Measurements from ENCODE around the gene LUZP4. TPM values are rescaled to one million over a fixed set of nuclear protein-coding genes. Genes with fewer than 3 reads are reported as not detected.
"Not testable (repeated sequence)": the region's sequence is repeated elsewhere in the genome, so short reads cannot be mapped to it uniquely, and the experiment has no call there.

Gene LUZP4
- total and polyA plus RNA-seq, 2 of the 8 experiments (the other 6 are each of a cell fraction or from before 2014, with no cell fraction given) = 0.17 TPM; not detected in 1

DNA sequence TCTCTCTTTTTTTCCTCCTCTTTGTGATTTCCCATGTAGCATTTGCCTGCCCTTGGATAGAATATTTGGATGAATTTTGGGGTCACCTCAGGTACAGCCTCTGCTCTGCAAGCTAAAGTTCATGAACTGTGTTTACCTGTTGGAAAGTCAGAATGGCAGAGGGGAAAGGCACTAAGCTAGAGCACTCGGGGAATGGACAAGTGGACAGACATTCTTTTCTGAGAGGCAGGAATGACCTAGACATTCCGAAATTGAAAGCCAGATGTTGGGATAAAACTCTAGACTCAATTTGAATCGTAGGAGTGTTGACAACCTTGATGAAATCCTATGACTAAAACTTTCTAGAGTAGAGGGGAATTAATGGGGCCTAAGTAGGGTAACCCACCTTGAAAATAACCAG is 56.1 kb downstream of the LUZP4 start (continued):
- TF ChIP-seq CREB1 (IDR thresholded peaks at IDR 0.05) (no peak), RAD21 (IDR thresholded peaks at IDR 0.05 in 1 of 2, conservative IDR thresholded peaks at IDR 0.05 in 1 of 2; ENCODE audit: low read depth in 2 of 2, low read length in 2 of 2) (no peak), ZNF274 (IDR thresholded peaks at IDR 0.05; ENCODE audit: borderline replicate concordance, extremely low read depth, low read length) (no peak)

DNA sequence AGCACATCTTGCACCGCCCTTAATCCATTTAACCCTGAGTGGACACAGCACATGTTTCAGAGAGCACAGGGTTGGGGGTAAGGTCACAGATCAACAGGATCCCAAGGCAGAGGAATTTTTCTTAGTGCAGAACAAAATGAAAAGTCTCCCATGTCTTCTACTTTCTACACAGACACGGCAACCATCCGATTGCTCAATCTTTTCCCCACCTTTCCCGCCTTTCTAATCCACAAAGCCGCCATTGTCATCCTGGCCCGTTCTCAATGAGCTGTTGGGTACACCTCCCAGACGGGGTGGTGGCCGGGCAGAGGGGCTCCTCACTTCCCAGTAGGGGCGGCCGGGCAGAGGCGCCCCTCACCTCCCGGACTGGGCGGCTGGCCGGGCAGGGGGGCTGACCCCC is 57.2 kb downstream of the LUZP4 start:
- H3K4me1 ChIP-seq (replicated peaks in 1 of 4; ENCODE audit: control insufficient read depth in 3 of 4, insufficient read depth in 4 of 4, low read length in 3 of 4); H3K79me2 ChIP-seq (ENCODE audit: control insufficient read depth in 1 of 2, insufficient read depth in 2 of 2, low read length in 2 of 2); H2AFZ ChIP-seq (ENCODE audit: low read length); H2BK120ac ChIP-seq (replicated peaks; ENCODE audit: low read depth, low read length); H3K4me2 ChIP-seq (ENCODE audit: insufficient read depth in 1 of 2, low read depth in 2 of 2, low read length in 2 of 2); POLR2A ChIA-PET (ENCODE audit: partially characterized antibody); H3K56ac ChIP-seq (replicated peaks; ENCODE audit: insufficient read length, low read depth, low read length); H3K27ac ChIP-seq (ENCODE audit: low read depth, low read length); H3K27me3 ChIP-seq (replicated peaks in 1 of 4; ENCODE audit: control insufficient read depth in 3 of 4, extremely low read depth in 1 of 4, insufficient read depth in 3 of 4, low read length in 3 of 4); H2BK20ac ChIP-seq (ENCODE audit: low read length); H4K5ac ChIP-seq (ENCODE audit: insufficient read length, low read depth, low read length); H3K36me3 ChIP-seq (ENCODE audit: control insufficient read depth in 2 of 4, insufficient read depth in 4 of 4, low read length in 3 of 4); H2BK5ac ChIP-seq (ENCODE audit: low read depth, low read length); H4K8ac ChIP-seq (ENCODE audit: extremely low read depth, insufficient read depth, low read length); H2BK12ac ChIP-seq (ENCODE audit: low read depth, low read length); H3K23ac ChIP-seq (ENCODE audit: insufficient read length); H2AK5ac ChIP-seq (ENCODE audit: low read depth, low read length); H3K14ac ChIP-seq (ENCODE audit: insufficient read length); DNase-seq (ENCODE audit: low read depth in 1 of 2, low spot score in 2 of 2); H4K20me1 ChIP-seq (replicated peaks in 1 of 2; ENCODE audit: control insufficient read depth in 1 of 2, insufficient read depth in 2 of 2, low read length in 2 of 2); H3K9ac ChIP-seq (replicated peaks in 1 of 4; ENCODE audit: extremely low read depth in 1 of 4, low read depth in 3 of 4, low read length in 3 of 4); H2BK15ac ChIP-seq (ENCODE audit: low read length); H3K18ac ChIP-seq (ENCODE audit: extremely low read depth, low read length); H4K91ac ChIP-seq (replicated peaks; ENCODE audit: insufficient read length, low read length); FAIRE-seq; H3K4me3 ChIP-seq (ENCODE audit: extremely low read depth in 1 of 4, insufficient read depth in 2 of 4, low read depth in 3 of 4, low read length in 4 of 4); H3K4ac ChIP-seq (replicated peaks; ENCODE audit: insufficient read length, low read depth, low read length); CTCF ChIA-PET (ENCODE audit: partially characterized antibody); H3K79me1 ChIP-seq (ENCODE audit: low read depth, low read length); H3K23me2 ChIP-seq (ENCODE audit: low read depth, low read length); H3K9me3 ChIP-seq (ENCODE audit: insufficient read depth in 2 of 2, low read depth in 1 of 2, low read length in 1 of 2): not testable (repeated sequence)
- 80% methylated on average over 1 of the region's 14 CpGs; no CpG with 5 or more reads in 1 of the 2 experiments for WGBS, 2 experiments (ENCODE audit: extremely low coverage in 1 of 2, insufficient coverage in 1 of 2, insufficient read length in 1 of 2, insufficient replicate concordance in 2 of 2, low coverage in 1 of 2, low lambda C conversion rate in 2 of 2, missing lambda C conversion rate in 1 of 2)
